HG03342 (cell line): ENCODE data around the gene RGS3.
"Not testable (repeated sequence)": the region's sequence is repeated elsewhere in the genome, so short reads cannot be mapped to it uniquely, and the experiment has no call there.

Source experiments
- ATAC-seq: cut with Tn5 transposase; IDR thresholded peaks from one replicate; pipeline ENCODE4 v1.9.1; 2021; ENCODE audit warnings: mild to moderate bottlenecking, moderate library complexity; ENCODE audit not compliant: unreplicated experiment

The RGS3 gene

DNA sequence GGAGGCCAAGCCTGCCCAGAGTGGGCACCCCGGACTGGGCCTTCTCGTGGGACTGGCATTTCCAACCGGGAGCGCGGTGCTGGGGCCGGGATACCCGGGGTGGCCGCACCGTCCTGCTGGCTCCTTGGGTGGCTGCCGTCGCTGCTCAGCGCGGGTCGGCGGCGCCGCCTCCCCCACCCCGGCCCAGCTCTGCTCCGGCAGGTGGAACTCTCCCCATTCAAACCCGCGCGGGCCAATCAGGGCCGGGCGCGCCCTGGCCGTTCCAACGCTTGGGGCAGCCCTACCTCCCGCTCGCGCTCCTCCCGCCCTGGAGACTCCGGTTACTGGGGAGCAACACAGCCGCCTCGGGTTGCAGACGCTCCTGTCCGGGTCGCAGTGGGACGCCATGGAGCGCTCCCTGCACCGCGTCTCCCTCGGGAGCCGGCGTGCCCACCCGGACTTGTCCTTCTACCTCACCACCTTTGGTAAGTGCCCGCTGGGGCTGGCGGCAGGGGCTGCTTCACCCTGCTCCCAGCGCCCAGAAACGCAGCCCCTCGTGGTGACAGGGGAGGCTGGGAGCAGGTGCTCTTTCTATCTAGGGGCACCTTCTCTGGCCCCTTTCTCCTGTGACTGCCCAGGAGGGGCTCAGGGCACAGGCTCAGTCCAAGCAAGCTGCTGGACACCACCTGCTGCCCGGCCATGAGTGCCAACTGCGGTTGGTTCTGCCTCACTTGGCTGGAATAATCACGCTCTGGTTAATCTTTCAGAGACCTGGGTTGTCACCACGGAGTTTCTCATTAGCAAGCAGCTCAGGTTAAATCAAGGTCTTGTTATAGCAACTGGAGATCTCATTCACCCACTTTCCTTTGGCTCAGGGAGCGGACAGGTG lies at the start of gene RGS3:
Gene RGS3 (plus strand): TSS at position 310 of the 868 bp plus-strand sequence. CDS start 76 bp downstream, at position 386.
- no peak for ATAC-seq

DNA sequence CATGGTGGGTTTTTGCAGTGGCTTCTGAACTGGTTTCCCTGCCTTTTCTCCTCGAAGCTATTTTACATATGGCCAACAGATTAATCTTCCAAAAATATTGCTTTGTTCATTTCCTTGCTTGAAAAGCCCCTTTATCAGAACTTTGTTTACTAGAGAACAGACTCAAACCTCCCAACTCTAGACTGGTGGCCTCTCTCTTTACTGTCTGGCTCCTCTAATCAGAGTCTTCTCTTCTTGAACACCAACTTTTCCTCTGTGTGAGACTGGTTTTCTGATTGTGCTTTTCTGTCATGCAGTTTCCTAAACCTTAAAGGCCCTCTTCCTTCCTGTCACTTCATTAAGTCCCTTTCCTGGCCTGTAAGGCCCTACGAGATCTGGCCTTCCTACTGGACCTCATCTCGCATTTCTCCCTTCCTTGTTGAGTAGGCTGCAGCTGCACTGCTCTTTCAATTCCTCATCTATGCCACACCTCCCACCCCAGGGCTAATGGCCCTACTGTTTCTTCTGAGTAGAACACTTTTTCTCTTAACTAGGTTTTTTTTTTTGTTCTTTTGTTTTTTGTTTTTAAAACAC lies 47.3 kb upstream of the RGS3 start:
- ATAC-seq: peak; percentile 94

DNA sequence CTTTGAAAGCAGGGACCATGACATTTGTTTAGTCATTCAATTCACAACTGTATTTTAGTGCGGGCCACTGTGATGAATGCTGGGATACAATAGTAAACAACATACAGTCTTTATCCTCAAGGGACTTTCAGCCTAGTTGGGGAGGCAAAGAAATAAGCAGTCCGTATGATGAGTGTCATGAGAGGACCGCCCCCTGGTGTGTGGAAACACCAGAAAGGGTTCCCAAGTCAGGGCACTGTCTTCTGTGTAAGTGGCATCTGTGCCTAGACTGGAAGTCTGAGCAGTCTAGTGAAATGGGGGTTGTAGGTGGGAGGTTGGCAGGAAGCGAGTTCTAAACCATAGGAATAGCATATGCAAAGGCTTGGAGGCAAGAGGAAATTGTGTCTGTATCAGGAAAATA lies 46.2 kb upstream of the RGS3 start:
- ATAC-seq: no peak

DNA sequence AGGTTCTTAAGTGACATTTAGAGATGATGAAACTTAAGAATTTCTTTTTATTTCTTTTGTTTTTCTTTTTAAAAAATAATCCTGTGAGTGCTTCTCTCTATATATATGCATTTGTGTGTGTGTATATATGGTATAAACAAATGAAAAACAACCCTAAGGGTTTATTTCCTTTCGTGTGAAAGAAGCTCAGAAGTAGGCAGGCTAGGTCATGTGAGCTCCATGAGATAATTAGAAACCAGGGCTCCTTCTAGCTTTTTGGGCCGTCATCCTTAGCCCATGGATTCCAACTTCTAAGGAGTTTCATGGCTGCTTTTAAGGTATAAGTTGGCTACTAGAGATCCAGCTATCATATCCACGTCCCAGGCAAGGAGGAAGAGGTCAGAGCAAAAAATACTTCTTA lies 41.8 kb upstream of the RGS3 start:
- ATAC-seq: no peak

DNA sequence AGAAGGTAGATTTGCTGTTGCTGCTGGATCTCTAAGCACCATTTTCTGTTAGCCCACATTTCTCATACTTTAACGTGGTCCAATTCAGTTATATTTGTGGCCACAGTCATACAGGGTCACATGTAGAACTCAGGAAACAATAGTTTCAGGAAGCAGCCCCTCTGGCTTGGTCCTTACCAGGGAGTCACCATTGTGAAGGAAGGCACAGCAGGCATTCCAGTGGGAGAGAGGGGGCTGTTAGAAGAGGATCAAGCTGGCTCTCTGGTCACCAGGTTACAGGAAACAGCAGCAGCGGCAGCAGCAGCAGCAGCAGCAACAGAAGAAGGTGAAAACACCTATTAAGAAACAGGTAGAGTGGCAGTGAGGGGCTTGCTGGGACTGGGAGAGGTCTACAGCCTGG lies 38.5 kb upstream of the RGS3 start:
- no peak for ATAC-seq

DNA sequence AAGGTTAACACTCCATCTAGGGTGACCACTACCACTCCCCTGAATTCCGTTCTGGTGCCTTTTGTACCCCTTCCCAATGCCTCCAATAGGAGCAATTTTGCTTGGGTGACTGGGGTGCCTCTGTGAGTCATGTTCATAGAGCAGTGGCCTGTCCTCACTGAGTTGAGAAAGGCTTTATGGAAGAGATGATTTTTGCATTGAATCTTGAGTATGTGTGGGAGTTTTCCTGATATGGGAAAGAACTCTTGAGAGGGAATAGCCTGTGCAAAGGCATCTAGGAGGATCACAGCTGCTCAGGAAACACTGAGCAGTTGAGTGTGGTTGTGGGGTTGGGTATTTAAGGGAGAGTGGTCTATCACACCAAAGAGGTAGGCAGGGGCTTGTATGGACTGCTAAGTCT lies 36.8 kb upstream of the RGS3 start:
- ATAC-seq: no peak

DNA sequence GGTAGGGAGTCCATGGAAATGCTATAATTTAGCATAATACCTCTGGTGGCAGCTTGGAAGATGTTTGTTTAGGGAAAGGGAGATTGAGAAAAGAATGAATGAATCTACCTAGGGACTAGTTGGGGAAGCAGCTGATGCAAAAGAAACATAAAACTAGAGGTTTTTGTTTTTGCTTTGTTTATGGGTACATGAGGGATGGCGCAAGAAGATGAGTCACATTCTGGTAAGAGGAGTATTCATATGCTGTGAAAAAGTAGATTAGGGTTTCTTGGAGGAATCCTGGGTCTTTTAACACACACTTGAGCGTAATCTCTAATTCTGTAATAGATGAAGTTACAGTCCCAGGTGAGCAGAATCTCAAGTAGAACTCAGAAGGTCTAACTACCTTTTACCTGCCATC lies 35.9 kb upstream of the RGS3 start:
- ATAC-seq: no peak

DNA sequence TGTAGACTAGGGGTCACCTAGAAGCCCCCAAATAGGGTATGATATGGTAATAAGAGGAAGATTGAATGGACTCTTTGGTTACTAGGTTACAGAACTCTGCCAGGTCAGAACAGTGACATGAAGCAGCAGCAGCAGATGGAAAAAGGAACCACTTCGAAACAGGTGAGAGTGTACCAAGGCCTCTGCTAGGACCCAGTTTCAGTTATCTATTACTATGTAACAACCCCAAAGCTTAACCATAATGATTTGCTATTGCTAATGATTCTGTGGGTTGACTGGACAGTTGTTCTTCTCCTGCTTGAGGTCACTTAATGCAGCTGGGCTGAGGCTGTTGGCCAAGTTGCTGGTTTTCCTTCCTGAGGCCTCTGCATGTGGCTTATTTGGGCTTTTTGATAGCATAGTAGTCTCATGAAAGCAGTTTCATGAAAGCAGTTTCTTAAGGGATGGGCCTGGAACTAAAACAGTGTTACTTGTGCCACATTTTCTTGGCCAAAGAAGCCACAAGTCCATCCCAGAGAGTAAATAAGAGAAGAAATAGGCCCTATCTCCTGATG lies 35.4 kb upstream of the RGS3 start:
- peak; percentile 47 for ATAC-seq

DNA sequence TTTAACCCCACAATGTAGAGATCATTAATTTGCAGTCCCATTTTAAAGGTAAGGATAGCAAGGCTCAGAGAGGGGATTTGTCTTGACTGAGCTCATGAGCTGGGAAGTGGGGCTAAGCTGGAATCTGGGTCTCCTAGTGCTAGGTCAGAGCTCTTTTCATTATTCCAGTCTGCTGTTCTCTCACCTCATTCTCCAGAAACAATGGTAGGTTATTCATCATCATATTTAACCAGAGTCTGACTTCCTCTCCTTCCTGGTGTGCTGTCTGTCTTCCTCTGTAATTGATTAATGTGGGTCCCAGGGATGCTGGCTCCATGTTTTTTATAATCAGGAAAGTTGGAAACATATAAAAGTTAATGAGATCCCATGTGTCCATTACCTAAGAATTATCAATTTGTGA lies 32.3 kb upstream of the RGS3 start:
- ATAC-seq: no peak

DNA sequence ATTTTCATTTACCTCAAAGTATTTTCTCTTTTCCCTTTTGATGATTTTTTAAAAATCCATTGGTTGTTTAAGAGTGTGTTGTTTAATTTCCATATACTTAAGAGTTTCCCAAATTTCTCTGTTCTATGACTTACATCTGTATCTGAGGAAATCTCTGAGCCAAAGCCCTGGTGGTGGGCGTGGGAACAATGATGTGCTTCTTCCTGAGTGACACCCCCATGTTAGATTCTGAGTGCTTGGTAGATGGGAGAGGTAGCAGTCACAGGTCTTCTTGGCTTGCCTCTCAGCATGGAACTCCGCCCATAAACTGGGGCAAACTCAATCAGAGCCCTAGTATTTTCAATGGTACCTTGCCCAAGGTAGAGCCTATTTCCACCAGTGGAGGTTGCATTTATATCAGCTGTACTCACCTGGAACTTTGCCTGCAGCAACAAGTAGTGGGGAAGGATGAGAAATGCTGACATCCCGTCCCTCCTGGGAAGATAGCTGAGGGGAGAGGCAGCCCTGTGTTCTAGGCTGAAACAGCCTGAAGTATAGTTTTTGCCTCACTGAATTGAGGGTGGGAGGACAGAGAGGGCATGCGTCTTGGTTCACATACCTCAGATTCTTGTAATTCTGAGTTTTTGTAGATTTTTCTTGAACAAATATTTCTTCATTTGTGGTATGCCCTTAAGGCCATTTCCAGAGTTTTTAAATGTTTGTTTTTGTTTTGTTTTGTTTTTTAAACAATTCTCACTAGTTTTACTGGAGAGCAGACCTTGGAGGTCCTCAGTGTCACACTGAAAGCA lies 26.6 kb upstream of the RGS3 start:
- no peak for ATAC-seq

DNA sequence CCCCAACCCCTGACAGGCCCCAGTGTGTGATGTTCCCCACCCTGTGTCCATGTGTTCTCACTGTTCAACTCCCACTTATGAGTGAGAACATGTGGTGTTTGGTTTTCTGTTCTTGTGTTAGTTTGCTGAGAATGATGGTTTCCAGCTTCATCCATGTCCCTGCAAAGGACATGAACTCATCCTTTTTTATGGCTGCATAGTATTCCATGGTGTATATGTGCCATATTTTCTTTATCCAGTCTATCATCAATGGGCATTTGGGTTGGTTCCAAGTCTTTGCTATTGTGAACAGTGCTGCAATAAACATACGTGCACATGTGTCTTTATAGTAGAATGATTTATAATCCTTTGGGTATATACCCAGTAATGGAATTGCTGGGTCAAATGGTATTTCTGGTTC lies 25.8 kb upstream of the RGS3 start:
- not testable (repeated sequence) for ATAC-seq

DNA sequence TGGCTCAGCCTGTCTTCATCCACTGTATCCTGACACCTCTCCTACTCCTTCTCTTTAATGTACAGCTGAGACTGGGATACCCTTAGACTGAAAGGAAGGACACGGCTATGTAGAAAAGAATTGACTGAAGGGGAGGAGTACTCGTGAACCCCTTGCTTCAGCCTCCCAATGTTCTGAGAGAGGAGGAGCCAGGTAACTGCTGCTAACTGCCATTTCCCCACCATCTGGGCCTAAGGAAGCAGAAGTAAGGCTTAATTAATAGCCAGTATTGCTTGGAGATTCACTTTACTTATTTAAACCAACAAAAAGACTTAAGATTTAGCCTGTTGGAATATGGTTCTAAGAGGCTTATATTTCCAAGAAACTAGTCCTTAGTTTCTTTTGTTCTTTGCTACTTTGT lies 18.8 kb upstream of the RGS3 start:
- ATAC-seq: no peak

DNA sequence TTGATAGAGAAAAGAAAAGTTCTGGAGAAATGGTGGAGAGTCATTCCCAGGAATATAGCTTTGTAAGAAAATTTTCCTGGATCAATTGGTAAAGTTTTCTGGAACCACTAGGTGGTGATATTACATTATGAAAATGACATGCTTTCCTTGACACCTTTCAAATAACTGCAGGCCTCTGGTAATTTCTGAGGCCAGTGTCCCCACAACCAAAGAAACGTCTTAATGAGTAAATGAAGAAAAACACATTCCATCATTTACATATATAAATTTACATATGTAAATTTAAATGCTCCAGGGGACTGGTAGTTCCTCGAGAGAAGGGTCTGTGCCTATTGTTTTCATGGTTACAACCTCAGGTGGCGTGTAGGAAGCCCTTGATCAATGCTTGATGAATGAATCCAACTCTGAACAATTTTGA lies 17.2 kb upstream of the RGS3 start:
- ATAC-seq: no peak

DNA sequence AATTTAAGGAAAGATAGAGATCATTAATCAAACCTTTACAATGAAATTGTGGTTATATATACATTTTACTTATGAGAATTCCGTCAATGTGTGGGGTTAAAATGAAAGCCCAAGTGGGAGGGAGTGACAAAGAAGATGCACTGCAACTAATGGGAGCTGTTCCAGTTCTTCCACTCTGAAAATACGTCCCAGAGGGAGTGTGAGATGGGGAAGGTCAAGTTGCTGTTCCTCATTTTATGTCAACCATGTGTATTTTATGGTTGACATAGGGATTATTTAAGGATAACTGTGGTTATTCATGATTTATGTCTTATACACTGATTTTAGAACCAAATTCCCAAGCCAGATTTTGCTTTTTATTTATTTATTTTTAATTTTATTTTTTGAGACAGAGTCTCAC lies 14.2 kb upstream of the RGS3 start:
- no peak for ATAC-seq

DNA sequence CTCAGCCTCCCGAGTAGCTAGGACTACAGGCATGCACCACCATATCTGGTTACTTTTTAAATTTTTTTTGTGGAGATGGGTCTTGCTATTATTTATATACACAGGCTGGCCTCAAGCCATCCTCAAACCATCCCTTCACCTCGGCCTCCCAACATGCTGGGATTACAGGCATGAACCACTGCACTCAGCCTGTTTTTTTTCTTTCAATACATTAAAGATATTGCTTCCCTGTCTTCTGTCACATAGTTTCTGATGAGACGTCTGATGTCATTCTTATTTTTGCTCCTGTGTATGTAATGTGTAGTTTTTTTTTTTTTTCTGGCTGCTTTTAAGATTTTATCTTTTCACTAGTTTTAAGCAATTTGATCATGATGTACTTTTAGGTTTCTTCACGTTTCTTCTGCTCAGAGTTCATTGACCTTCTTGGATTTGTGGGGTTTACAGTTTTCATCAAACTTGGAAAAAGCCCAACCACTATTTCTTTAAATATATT lies 11.4 kb upstream of the RGS3 start:
- no peak for ATAC-seq

DNA sequence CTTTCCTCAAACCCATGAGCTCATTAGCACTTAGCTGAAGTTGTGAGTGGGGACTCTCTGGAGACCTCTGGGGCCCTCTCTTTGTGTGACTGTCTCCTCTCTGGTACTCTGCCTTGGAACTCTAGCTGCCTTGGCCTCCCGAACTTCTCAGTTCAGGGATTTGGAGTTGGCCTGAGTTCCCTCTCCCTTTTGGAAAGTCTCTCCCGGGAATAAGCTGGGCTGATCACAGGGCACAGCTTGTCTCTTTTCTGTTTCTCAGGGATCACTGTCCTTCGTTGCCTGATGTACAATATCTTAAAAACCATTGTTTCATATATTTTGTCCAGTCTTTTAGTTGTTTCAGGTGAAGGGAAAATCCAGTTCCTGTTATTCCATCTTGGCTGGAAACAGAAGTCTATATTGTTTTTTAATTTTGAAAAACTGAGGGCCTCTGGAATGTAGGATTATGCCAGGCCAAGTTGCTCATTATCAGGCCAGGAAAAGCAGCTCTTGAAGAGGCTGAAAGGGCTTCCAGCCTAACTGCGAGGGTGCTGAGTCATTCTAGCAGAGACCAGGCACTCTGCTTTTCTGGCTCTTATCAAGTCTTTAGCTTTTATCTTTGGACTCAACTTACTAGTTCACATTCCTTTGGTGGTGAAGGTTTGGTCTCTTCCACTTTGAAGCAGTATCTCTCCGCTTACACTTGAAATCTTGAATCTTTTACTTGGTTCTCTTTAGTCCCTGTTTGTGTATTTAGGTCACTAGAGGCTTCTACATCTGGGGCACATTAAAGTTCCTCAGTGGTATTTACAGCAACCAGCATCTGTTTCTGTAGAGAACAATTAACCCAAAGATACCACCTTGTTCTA lies 8.4 kb upstream of the RGS3 start:
- ATAC-seq: no peak

DNA sequence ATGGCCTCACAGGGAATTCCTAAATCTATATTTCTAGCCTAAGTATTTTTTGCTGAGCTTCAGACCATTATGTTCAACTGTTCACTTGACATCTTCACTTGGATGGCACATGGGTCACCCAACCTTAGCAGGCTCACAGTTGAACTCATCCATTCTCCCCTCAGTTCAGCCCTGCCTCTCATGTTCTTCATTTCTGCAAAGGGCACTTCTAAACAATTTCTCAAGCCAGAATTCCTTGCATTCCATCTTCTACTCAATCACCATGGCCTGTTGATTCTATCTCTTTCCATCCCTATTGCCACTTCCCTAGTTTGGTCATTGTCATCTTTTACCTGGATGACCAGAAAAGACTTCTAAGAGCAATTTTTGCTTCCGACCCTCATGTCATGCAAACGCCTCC lies 7.3 kb upstream of the RGS3 start:
- ATAC-seq: no peak

DNA sequence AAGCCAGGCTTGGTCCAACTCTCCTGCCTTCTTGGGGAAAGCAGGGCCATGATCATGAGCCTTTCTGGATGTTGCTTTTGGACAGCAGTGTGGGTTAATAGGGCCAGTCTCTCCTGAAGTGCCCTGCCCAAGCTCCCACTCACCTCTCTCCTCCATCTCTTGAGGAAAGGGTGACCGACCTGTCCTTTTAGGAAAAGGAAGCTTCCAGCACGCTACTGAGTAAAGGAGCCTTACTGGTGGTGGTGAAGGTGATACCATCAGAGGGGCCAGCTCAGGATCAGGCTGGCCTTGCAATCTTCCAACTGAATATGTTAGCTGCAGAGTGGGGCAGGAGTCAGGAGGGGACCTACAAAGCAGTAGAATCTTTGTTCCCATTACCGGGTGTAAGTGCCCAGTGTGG lies 2.2 kb upstream of the RGS3 start:
- no peak for ATAC-seq

DNA sequence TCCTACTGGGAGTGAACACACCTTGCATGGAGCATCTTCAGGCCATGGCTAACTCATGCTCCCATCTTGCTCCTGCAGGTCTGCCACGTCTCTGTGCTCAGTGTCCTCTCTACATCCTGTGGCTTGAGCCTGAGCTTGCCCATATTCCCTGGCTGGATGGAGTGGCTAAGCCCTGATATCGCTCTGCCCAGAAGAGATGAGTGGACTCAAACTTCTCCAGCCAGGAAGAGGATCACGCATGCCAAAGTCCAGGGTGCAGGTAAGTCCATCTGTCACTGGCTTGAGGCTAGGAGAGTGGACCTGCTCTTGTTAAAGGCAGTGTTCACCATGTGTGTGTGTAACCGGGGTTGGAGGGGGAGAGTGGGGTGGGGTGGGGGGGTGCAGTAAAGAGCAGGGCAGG lies 1.6 kb upstream of the RGS3 start:
- no peak for ATAC-seq

DNA sequence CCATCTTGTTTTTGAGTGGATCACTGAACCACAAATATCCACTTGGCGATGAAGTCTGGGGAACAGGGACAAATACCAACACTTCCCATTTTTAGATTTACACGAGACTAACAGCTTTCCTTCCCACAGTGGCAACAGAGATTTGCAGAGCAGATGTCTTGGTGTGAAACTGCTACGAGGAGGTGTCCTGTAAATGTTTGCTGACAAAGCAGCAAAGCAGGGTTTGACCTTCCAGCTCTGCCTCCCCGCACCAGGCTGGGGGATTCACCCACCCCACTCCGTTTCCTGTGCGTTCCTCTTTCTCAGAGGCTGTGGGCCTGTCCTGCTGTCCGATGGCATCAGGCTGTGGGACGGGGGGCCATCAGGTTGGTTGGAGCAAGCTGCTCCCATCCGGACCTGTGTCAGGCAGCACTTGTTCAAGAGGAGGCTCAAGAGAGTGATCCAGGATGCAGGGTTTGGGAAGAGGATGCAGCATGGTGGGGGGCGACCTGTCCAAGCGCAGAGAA lies 693 bp upstream of the RGS3 start:
- no peak for ATAC-seq
